IPS-15b (cell line): ENCODE data around the gene CDH13.

Experiments used
- H3K27me3 ChIP-seq: one replicate; pipeline ENCODE4 v1.6.1; 2013; ENCODE audit warnings: low read length; ENCODE audit not compliant: control insufficient read depth, insufficient read depth
- H3K36me3 ChIP-seq: one replicate; pipeline ENCODE4 v1.6.1; 2013; ENCODE audit warnings: low read length; ENCODE audit not compliant: control insufficient read depth, insufficient read depth
- H3K4me1 ChIP-seq: one replicate; pipeline ENCODE4 v1.6.1; 2013; ENCODE audit warnings: mild to moderate bottlenecking, low read length; ENCODE audit not compliant: control insufficient read depth, insufficient read depth
- H3K4me3 ChIP-seq: one replicate; pipeline ENCODE4 v1.5.1; 2013; ENCODE audit warnings: low read depth, low read length
- H3K9ac ChIP-seq: one replicate; pipeline ENCODE4 v1.6.1; 2013; ENCODE audit warnings: low read depth, mild to moderate bottlenecking, low read length
- H3K9me3 ChIP-seq: one replicate; pipeline ENCODE4 v1.6.1; 2013; ENCODE audit warnings: mild to moderate bottlenecking, low read length; ENCODE audit not compliant: control insufficient read depth, insufficient read depth

Gene CDH13

GRCh38 chr16:82629441-82630027 is 2.8 kb downstream of the CDH13 start:
- H3K9ac ChIP-seq, result no peak overlapping the region
- no peak overlapping the region for H3K4me3 ChIP-seq

GRCh38 chr16:82630219-82630618 is 3.5 kb downstream of the CDH13 start:
- H3K9ac ChIP-seq, result no peak overlapping the region
- no peak overlapping the region for H3K4me3 ChIP-seq
- H3K27me3 ChIP-seq, result peaks cover 45% of the 10 kb centered on the region
- H3K36me3 ChIP-seq, result no peaks in the 10 kb centered on the region
- no peaks in the 10 kb centered on the region for H3K9me3 ChIP-seq
- peaks cover 13% of the 10 kb centered on the region for H3K4me1 ChIP-seq

More at GRCh38 chr16:82629441-82630027, 2.8 kb downstream of the CDH13 start:
- Histone ChIP-seq H3K9me3 (no peaks in the 10 kb centered on the region), H3K36me3 (no peaks in the 10 kb centered on the region), H3K4me1 (peaks cover 13% of the 10 kb centered on the region), H3K27me3 (peaks cover 52% of the 10 kb centered on the region)

DNA sequence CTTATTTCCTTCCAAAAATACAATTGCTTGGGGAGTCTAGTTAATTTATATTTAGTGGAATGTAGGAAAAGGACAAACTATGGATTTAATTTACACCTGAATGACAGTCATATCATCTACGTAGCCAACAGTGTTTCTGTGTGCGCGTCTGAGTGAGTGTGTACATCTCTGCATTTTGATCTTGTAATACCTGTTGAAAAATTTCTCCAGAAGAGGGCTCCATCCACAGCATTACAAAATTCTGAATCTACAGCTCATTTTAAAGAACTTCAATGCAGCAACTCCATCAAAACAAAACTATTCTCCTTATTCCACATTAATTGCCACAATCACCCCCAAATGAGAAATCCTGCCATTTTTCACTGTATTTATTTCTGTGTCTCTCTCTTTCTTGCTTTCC is 3.9 kb downstream of the CDH13 start:
- Histone ChIP-seq H3K4me3 (no peak overlapping the region), H3K27me3 (peaks cover 40% of the 10 kb centered on the region), H3K4me1 (peaks cover 13% of the 10 kb centered on the region), H3K9me3 (no peaks in the 10 kb centered on the region), H3K36me3 (no peaks in the 10 kb centered on the region), H3K9ac (no peak overlapping the region)

DNA sequence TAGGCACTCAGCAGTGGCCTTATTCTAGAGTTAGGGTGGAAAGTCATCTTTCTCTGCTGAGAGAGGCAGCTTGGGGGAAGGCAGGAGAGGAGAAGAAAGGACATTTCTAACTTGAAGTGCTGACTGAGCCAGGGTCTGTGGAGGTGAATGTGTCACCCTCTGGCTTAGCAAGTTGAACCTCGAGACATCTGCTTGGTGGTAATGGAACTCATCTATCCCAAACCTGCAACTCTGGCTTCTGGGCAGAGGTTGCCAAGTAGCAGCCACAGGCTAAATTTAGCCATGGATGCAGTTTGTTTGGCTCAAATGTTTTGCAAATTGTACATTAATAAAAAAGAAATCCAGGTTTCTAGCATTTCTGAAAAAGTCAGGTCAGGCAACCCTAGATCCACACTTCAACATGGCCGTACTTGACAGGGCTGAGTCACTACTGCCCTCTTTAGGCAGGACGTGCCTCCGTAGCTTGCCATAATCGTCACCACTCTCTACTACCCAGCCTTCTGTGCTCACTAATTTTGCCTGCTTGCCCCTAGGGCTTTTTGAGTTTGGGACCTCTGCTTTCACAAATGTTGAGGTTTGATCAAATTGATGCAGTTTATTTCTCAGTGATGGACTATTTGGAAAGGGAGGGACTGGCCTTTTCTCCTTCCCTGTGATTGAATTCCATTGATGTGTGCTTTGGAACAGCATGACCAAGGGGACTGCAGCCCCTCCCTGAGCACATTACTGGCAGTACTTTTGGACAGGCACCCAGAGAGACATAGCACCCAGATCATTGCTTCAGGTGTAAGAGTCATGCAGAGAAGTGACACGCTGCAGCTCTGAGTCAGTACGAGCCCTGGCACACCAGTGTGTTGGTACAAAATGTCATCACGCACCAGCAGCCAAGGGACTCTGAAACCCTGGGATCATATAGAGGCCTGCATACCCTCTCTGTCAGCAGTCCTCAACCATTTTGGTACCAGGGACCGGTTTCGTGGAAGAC is 5.2 kb downstream of the CDH13 start:
- Histone ChIP-seq H3K4me1 (peaks cover 13% of the 10 kb centered on the region), H3K9me3 (no peaks in the 10 kb centered on the region), H3K4me3 (no peak overlapping the region), H3K27me3 (peaks cover 27% of the 10 kb centered on the region), H3K36me3 (no peaks in the 10 kb centered on the region), H3K9ac (no peak overlapping the region)

DNA sequence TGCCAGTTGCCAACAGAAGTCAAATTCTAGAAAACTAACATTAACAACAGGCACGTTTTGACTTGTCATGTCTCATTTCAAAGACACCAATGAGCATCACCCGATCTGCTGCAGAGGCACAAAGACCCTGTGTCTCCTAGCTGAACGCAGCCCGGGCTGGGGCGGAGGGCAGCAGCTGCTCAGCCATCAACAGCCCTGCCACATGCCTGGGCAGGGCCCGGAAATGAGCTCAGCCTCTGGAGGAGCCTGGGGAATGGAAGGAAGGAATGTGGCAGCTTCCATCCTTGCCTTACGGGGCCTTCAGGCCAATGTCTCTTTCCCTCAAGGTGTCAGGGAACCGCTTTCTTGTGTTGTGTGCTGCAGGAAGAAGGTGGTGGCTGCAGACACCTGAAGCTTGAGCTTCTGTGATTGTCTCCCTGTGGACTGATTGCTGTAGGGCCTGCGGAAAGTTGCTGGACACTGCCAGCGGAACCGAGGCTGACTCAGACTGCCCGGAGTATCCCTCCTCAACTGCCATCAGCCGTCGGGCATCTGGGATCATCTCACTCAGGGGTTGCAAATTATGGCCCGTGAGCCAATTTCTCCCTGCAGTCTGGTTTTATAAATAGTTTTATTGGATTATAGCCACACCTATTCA is 7.3 kb downstream of the CDH13 start:
- H3K36me3 ChIP-seq, result no peaks in the 10 kb centered on the region
- peaks cover 13% of the 10 kb centered on the region for H3K4me1 ChIP-seq
- peaks cover 8% of the 10 kb centered on the region for H3K27me3 ChIP-seq
- no peak overlapping the region for H3K9ac ChIP-seq
- no peaks in the 10 kb centered on the region for H3K9me3 ChIP-seq
- H3K4me3 ChIP-seq, result no peak overlapping the region

DNA sequence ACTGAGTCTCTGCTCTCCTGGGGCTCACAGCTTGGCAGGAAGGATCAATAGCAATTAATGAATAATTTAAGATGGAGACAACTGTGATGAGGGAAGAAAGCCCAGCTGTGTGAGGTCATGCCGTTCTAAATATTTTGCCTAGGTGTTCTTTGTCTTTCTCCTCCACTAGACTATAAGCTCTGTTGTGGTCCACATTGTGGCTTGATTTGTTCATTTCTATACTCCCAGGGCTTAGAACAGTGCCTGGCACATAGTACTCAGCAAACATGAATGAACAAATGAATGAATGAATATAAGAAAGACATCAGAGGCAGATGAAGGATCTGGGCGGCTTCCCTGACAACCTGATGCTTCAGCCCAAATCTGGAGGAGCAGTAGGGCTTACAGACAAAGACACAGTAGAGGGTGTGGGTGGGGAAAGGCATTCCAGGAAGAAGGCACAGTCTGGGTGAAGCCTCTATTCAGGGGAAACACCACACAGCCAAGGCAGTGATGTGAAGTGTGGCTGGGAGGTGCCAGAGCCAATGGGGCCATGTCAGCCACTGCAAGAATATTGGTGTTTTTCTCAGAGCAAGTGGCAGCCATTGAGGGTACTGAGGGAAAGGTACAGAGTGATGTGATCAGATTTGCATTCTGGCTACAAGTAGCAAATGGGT is 8.3 kb downstream of the CDH13 start:
- H3K36me3 ChIP-seq, result no peaks in the 10 kb centered on the region
- peaks cover 4% of the 10 kb centered on the region for H3K4me1 ChIP-seq
- H3K4me3 ChIP-seq, result no peak overlapping the region
- H3K27me3 ChIP-seq, result no peaks in the 10 kb centered on the region
- H3K9me3 ChIP-seq, result no peaks in the 10 kb centered on the region
- no peak overlapping the region for H3K9ac ChIP-seq

DNA sequence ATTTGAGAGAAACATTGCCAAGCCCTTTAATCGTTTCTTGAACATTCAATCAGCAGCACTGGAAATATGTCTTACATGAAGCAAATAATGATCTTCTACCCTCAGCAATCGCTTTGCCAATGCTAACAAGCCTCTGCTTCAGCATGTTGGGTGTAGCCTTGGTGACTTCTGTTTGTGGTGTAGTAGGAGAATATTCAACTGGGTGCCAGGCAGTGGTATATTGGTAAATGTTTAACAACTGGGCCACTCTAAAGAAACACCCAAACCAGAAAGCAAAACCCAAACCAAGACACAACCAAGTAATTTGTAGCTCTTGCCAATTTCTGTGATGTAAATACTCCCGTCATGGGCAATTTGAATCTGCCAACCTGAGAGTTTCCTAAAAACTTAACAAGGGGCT is 9.7 kb downstream of the CDH13 start:
- no peaks in the 10 kb centered on the region for H3K9me3 ChIP-seq
- H3K27me3 ChIP-seq, result no peaks in the 10 kb centered on the region
- no peaks in the 10 kb centered on the region for H3K4me1 ChIP-seq
- no peak overlapping the region for H3K9ac ChIP-seq
- no peaks in the 10 kb centered on the region for H3K36me3 ChIP-seq
- no peak overlapping the region for H3K4me3 ChIP-seq

GRCh38 chr16:82636958-82637357 is 10.2 kb downstream of the CDH13 start:
- no peak overlapping the region for H3K4me3 ChIP-seq
- no peaks in the 10 kb centered on the region for H3K9me3 ChIP-seq
- H3K9ac ChIP-seq, result no peak overlapping the region

DNA sequence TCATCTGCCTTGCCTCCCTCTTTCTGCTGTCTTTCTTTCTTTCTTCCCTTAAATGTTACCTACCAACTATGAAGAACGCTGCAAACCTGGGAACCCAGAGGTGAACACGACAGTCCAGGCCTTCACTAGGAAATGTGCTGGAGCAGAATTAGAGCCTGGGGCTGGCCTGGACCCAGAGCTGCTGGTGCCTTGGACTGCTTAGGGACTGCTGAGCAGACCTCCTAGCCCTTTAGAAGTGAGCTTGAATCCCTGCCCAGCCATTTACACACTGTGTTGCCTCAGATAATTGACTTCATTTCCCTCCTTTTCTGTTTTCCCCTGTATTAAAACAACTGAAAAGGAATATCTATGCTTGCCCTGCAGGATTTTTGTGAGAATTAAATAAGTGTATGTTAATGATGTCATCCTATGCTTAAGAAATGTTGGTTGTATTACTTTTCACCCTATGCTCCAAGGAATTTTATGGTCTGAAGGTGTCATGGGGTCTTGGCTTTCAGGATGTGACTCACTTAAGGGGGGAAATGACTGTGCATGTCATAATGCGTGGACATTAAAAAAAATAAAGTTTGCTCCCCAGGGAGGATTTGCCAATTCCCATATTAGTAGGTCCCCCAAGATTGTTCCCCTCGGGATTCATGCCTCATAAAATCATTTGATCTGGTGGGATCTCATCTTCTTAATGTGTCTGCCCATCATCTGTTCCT is 11.5 kb downstream of the CDH13 start:
- peaks cover 3% of the 10 kb centered on the region for H3K4me1 ChIP-seq
- no peak overlapping the region for H3K9ac ChIP-seq
- H3K27me3 ChIP-seq, result no peaks in the 10 kb centered on the region
- H3K9me3 ChIP-seq, result no peaks in the 10 kb centered on the region
- H3K4me3 ChIP-seq, result no peak overlapping the region
- no peaks in the 10 kb centered on the region for H3K36me3 ChIP-seq

More at GRCh38 chr16:82636958-82637357, 10.2 kb downstream of the CDH13 start:
- Histone ChIP-seq H3K27me3 (no peaks in the 10 kb centered on the region), H3K36me3 (no peaks in the 10 kb centered on the region), H3K4me1 (no peaks in the 10 kb centered on the region)

DNA sequence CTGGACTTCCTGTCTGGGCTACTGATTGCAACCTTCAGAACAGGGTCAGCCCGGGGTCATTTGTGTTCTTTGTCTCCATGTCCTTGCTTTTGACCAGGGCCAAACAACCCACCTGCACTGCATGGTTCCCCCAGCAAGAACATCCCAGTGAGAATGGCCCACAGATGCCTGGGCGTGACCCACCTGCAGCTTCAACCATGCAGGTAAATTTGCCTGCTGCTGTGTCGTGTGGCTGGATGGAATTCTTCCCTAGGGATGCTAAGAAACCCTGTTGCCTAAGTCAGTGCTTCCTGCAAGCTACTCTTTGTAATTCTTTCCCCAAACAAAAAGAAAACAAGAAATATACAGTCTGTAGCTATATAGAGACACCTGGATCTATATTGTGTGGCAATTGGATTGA is 12.5 kb downstream of the CDH13 start:
- Histone ChIP-seq H3K9ac (no peak overlapping the region), H3K4me3 (no peak overlapping the region), H3K36me3 (no peaks in the 10 kb centered on the region), H3K27me3 (no peaks in the 10 kb centered on the region), H3K4me1 (peaks cover 12% of the 10 kb centered on the region), H3K9me3 (no peaks in the 10 kb centered on the region)
